GM18505 (cell line): ENCODE results near the gene IRF2BP1.
A peak's percentile ranks its signal among the peaks of the same experiment; 100 is the strongest.
"Not testable (repeated sequence)": the region's sequence is repeated elsewhere in the genome, so short reads cannot be mapped to it uniquely, and the experiment has no call there.

ENCODE experiments used
- ATAC-seq: cut with Tn5 transposase; IDR thresholded peaks from one replicate; pipeline ENCODE4 v1.9.1; 2021; ENCODE audit not compliant: unreplicated experiment
- POLR2A ChIP-seq: IDR thresholded peaks from 4 replicates; pipeline ENCODE4 v1.6.1; 2011; ENCODE audit warnings: borderline replicate concordance; ENCODE audit not compliant: insufficient read depth, insufficient read length; ENCODE audit errors: extremely low read depth

The IRF2BP1 gene

GRCh38 chr19:45899253-45899652, 13.3 kb upstream of the IRF2BP1 start:
- ATAC-seq = no peak
- TF ChIP-seq POLR2A = no peak

GRCh38 chr19:45897261-45897812, 11.4 kb upstream of the IRF2BP1 start:
- no peak for ATAC-seq
- no peak for TF ChIP-seq POLR2A

- not testable (repeated sequence) for ATAC-seq
Observed at GRCh38 chr19:45895983-45896599, 10.2 kb upstream of the IRF2BP1 start.

GRCh38 chr19:45895519-45895972, 9.6 kb upstream of the IRF2BP1 start:
- TF ChIP-seq POLR2A = no peak
- ATAC-seq = no peak

- ATAC-seq = no peak
- TF ChIP-seq POLR2A = no peak
Observed at GRCh38 chr19:45890877-45891276, 4.9 kb upstream of the IRF2BP1 start.

GRCh38 chr19:45889210-45889885, 3.4 kb upstream of the IRF2BP1 start:
- ATAC-seq = no peak
- TF ChIP-seq POLR2A = no peak

GRCh38 chr19:45887200-45887710, 1.3 kb upstream of the IRF2BP1 start:
- ATAC-seq = no peak
- TF ChIP-seq POLR2A = no peak

- TF ChIP-seq POLR2A = peak; percentile 55
- ATAC-seq = peak; percentile 49
Observed at GRCh38 chr19:45886427-45887199, 672 bp upstream of the IRF2BP1 start.

- ATAC-seq = peak; percentile 2
- TF ChIP-seq POLR2A = no peak
Observed at GRCh38 chr19:45884682-45885555, 1.0 kb downstream of the IRF2BP1 start.

- ATAC-seq = no peak
- no peak for TF ChIP-seq POLR2A
Observed at GRCh38 chr19:45883881-45884681, 1.9 kb downstream of the IRF2BP1 start.

GRCh38 chr19:45883586-45883880, 2.4 kb downstream of the IRF2BP1 start:
- TF ChIP-seq POLR2A = no peak
- ATAC-seq = no peak

GRCh38 chr19:45882652-45883585, 3.0 kb downstream of the IRF2BP1 start:
- ATAC-seq = no peak
- TF ChIP-seq POLR2A = peak; percentile 84
